Spinal cord (tissue), 10 donors: ENCODE results near the gene DDR2. TPM values are rescaled to one million over a fixed set of nuclear protein-coding genes. Genes with fewer than 3 reads are reported as not detected.
"Not testable (repeated sequence)": the region's sequence is repeated elsewhere in the genome, so short reads cannot be mapped to it uniquely, and the experiment has no call there.

Experiments
- DNase-seq, 6 donors: peaks; one replicate each; pipeline versions ENCODE4 v3.0.0 to v3.0.0-alpha.2; 2013 to 2015; ENCODE audit warnings: low spot score in 6 of 6, low read depth in 4 of 6
- H3K27ac ChIP-seq: one replicate; pipeline ENCODE4 v1.5.1; 2013; ENCODE audit warnings: low read depth, low read length, control low read depth
- H3K27me3 ChIP-seq: one replicate; pipeline ENCODE4 v1.6.1; 2013; ENCODE audit warnings: low read length; ENCODE audit not compliant: control insufficient read depth, insufficient read depth
- H3K36me3 ChIP-seq: one replicate; pipeline ENCODE4 v1.6.1; 2013; ENCODE audit warnings: low read length; ENCODE audit not compliant: control insufficient read depth, insufficient read depth
- H3K4me1 ChIP-seq: one replicate; pipeline ENCODE4 v1.6.1; 2013; ENCODE audit warnings: low read length; ENCODE audit not compliant: control insufficient read depth, insufficient read depth
- H3K4me3 ChIP-seq: one replicate; pipeline ENCODE4 v1.5.1; 2013; ENCODE audit warnings: low read depth, low read length, control low read depth
- H3K9me3 ChIP-seq: one replicate; pipeline ENCODE4 v1.6.1; 2013; ENCODE audit warnings: low read length; ENCODE audit not compliant: control insufficient read depth, insufficient read depth
- WGBS: methylation state at CpG from one replicate; pipeline ENCODE4 v1.1.5; 2013; ENCODE audit warnings: missing lambda C conversion rate; ENCODE audit not compliant: insufficient coverage; 5-methylcytosine and 5-hydroxymethylcytosine counted together
- polyA plus RNA-seq, 2 donors: library from polyadenylated mRNA; unstranded; fragments of 120-200 nt; gene quantifications; one replicate each; pipeline ENCODE4 v1.2.1, GENCODE V29; 2013; ENCODE audit not compliant: insufficient read length in 2 of 2
- total RNA-seq, 2 donors: library from RNA; depleted of rRNA in 1 of 2; stranded (reverse); fragments of 120-200 nt in 1 of 2; fragments of >200 nt in 1 of 2; gene quantifications; one replicate each; pipeline versions ENCODE4 v1.2.3 to v1.2.4, GENCODE V29; 2013 to 2014
- donor health status: healthy.

The DDR2 gene
- total and polyA plus RNA-seq, 4 donors: 11.1 to 96.3 (median 28.6) TPM

- Histone ChIP-seq H3K27me3 (no peaks in the 10 kb centered on the region), H3K4me3 (no peak overlapping the region), H3K9me3 (no peaks in the 10 kb centered on the region), H3K36me3 (no peaks in the 10 kb centered on the region), H3K4me1 (peaks cover 3% of the 10 kb centered on the region), H3K27ac (no peak overlapping the region)
- WGBS: 100% methylated on average over 2 of the region's 3 CpGs
- DNase-seq: no peak
These were observed 103.9 kb downstream of the DDR2 start for GRCh38 chr1:162736184-162736583.

GRCh38 chr1:162736633-162737067 lies 104.4 kb downstream of the DDR2 start:
- no peak for DNase-seq
- Histone ChIP-seq H3K9me3 (no peaks in the 10 kb centered on the region), H3K27ac (no peak overlapping the region), H3K27me3 (no peaks in the 10 kb centered on the region), H3K36me3 (no peaks in the 10 kb centered on the region), H3K4me1 (peaks cover 3% of the 10 kb centered on the region), H3K4me3 (no peak overlapping the region)
- WGBS: no CpG with 5 or more reads among the region's 3 CpGs

DNA sequence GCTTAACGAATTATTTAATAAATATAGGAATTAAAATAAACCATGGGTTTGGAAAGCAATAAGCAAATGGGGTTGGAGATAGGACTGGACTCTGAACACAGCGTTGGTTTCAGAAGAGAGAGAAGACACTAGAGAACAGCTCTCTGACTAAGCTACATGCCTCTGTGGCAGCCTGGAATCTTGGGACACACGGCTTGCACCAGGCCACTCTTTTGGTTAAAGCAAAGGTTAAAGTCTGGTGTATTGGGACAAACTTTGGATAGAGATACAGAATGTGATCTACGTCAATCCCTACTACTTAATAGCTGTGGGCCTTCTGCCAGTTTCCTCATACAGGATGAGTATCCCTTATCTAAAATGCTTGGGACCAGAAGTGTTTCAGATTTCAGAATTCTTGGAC lies 108.5 kb downstream of the DDR2 start:
- Histone ChIP-seq H3K4me1 (no peaks in the 10 kb centered on the region), H3K4me3 (no peak overlapping the region), H3K27ac (no peak overlapping the region), H3K9me3 (no peaks in the 10 kb centered on the region), H3K36me3 (no peaks in the 10 kb centered on the region), H3K27me3 (no peaks in the 10 kb centered on the region)
- DNase-seq: no peak
- 87% methylated on average over 2 of the region's 4 CpGs for WGBS

- H3K36me3 ChIP-seq: no peaks in the 10 kb centered on the region
- no peaks in the 10 kb centered on the region for H3K4me1 ChIP-seq
- WGBS: 100% methylated on average over 1 of the region's 2 CpGs
- no peaks in the 10 kb centered on the region for H3K9me3 ChIP-seq
- H3K4me3 ChIP-seq: no peak overlapping the region
- DNase-seq: no peak
- no peaks in the 10 kb centered on the region for H3K27me3 ChIP-seq
- no peak overlapping the region for H3K27ac ChIP-seq
These were observed 109.3 kb downstream of the DDR2 start for GRCh38 chr1:162741574-162741973.

- H3K27me3 ChIP-seq, H3K27ac ChIP-seq, H3K4me3 ChIP-seq, H3K36me3 ChIP-seq, DNase-seq, H3K4me1 ChIP-seq, H3K9me3 ChIP-seq: not testable (repeated sequence)
- WGBS: 95% methylated on average over 14 of the region's 14 CpGs
These were observed 114.1 kb downstream of the DDR2 start for GRCh38 chr1:162746264-162746942.

DNA sequence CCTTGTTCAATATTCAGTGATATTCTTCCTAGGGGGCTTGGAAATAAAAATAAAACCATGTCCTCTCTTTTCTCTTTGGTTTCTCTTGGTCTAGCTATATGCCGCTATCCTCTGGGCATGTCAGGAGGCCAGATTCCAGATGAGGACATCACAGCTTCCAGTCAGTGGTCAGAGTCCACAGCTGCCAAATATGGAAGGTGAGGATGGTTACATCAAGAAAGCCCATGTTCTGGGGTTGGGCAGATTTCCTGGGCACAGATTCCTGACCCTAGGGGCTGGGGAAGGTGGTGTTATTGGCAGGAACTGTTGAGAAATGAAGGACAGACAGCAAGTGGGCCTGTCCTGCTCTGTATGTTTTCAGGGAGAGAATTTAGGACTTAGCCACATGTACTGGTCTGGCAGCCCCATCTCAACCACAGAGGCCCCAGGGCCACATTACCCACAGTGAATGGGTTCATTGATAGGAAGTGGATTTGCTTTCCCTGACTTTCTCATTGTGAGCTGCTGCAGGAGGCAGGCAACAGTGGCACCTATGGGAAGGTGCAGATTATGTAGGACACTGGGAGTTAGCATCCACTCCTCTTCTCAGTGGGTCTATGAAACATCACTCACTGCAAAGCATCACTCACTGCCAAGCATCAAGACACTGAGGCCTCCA lies 120.9 kb downstream of the DDR2 start:
- H3K4me1 ChIP-seq: no peaks in the 10 kb centered on the region
- H3K27ac ChIP-seq: no peak overlapping the region
- H3K4me3 ChIP-seq: no peak overlapping the region
- H3K9me3 ChIP-seq: peaks cover 2% of the 10 kb centered on the region
- no peaks in the 10 kb centered on the region for H3K27me3 ChIP-seq
- H3K36me3 ChIP-seq: no peaks in the 10 kb centered on the region
- no peak for DNase-seq
- no CpG with 5 or more reads among the region's 1 CpG for WGBS

DNA sequence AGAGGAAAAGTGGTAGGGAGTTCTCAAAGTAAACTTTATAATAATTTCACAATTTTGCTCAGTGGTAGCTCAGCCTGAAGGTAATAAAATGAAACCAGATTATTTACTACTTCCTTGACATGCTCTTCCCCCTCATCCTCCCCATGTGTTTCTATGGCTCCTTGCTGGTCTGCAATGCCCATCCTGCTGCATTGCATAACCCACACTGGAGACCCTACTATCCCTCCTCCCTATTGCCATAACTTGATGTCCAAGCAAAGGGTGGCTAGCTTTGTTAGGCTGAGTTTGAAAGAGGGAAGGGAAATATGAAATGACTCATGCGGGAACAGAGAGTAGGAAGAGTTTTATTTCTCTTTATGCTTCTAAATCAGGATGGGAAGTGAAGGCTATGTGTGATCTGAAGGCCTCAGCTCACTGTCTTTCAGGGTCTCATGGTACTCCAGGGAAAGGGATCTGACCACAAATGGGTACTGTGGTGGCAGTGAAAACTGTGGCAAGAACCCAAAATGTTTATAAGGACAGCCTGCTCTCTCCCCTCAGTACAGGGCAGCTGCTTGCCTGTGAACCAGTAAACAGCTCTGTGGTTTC lies 121.8 kb downstream of the DDR2 start:
- Histone ChIP-seq H3K9me3 (peaks cover 2% of the 10 kb centered on the region), H3K36me3 (no peaks in the 10 kb centered on the region), H3K27ac (no peak overlapping the region), H3K4me1 (no peaks in the 10 kb centered on the region), H3K27me3 (no peaks in the 10 kb centered on the region), H3K4me3 (no peak overlapping the region)
- DNase-seq: no peak
- 100% methylated on average over 1 of the region's 1 CpG for WGBS

DNA sequence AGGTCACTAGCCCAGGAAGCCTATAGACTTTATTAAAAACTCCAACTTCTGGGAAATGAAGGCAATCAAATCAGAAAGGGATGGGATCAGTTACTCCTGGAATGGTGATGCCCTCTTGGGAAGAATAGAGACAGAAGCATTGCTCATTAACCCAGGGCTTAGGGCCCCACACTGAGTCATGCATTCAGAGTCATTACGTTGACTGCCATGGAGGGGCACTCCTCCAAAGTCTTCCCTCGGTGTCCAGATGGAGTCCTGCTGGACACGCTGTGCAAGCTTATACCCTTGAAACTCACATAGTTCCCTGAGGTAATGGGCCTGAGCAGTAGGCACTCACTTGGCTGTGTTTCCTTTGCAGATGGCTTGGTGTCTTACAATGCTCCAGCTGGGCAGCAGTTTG lies 123.0 kb downstream of the DDR2 start:
- no peaks in the 10 kb centered on the region for H3K4me1 ChIP-seq
- no peak overlapping the region for H3K4me3 ChIP-seq
- H3K27ac ChIP-seq: no peak overlapping the region
- peaks cover 2% of the 10 kb centered on the region for H3K9me3 ChIP-seq
- H3K27me3 ChIP-seq: no peaks in the 10 kb centered on the region
- no peaks in the 10 kb centered on the region for H3K36me3 ChIP-seq
- WGBS: 76% methylated on average over 3 of the region's 3 CpGs
- no peak for DNase-seq

GRCh38 chr1:162756523-162756922 lies 124.3 kb downstream of the DDR2 start:
- Histone ChIP-seq H3K4me3 (no peak overlapping the region), H3K27ac (no peak overlapping the region), H3K4me1 (no peaks in the 10 kb centered on the region), H3K36me3 (no peaks in the 10 kb centered on the region), H3K27me3 (no peaks in the 10 kb centered on the region), H3K9me3 (no peaks in the 10 kb centered on the region)
- no peak for DNase-seq
- WGBS: 100% methylated on average over 2 of the region's 5 CpGs

DNA sequence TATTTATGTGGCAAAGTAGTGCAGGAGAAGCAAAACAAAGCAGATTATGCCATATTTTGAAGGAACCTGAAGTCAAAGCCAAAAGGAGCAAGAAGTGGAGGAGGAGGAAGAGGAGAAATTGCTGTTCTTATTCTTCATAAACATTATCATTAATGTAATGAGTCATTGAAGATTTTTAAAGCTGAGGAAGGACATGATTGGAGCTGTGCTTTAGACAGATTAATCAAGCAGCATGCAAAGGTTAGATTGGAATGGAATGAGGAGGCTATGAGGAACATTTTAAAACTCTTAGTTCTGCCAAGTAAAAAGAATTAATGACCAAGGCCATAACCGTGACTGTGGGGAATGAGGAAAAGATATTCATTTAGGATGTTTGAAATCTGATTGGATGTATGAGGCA lies 125.2 kb downstream of the DDR2 start:
- H3K36me3 ChIP-seq: no peaks in the 10 kb centered on the region
- no peaks in the 10 kb centered on the region for H3K4me1 ChIP-seq
- no peak overlapping the region for H3K27ac ChIP-seq
- no peaks in the 10 kb centered on the region for H3K27me3 ChIP-seq
- WGBS: 50% methylated on average over 1 of the region's 1 CpG
- H3K9me3 ChIP-seq: no peaks in the 10 kb centered on the region
- no peak overlapping the region for H3K4me3 ChIP-seq
- peak in 1 of 6 donors; percentile 7 for DNase-seq
